Endothelial cell of umbilical vein (primary cell): ENCODE measurements around the gene ATP8A1.

Experiments
- EZH2 ChIP-seq: IDR thresholded peaks from 2 replicates; pipeline ENCODE4 v1.6.1; 2012; ENCODE audit warnings: borderline replicate concordance, low read depth, mild to moderate bottlenecking, moderate library complexity, low read length, inconsistent platforms; ENCODE audit not compliant: severe bottlenecking
- MYC ChIP-seq: IDR thresholded peaks from one replicate; pipeline ENCODE4 v1.6.1; 2011; ENCODE audit warnings: mild to moderate bottlenecking, low read depth, low read length
- POLR2A ChIP-seq: IDR thresholded peaks from 2 replicates; pipeline ENCODE4 v1.6.1; 2012; ENCODE audit warnings: low read depth, mild to moderate bottlenecking, control low read depth, low read length
- TF ChIP-seq, protein P1 (sequence below), 2 donors: IDR thresholded peaks; 1 replicate in 1 of 2; 2 replicates in 1 of 2; pipeline ENCODE4 v1.5.1; 2011; ENCODE audit warnings: low read length in 2 of 2, mild to moderate bottlenecking in 2 of 2, moderate library complexity in 2 of 2, control low read depth in 1 of 2, inconsistent platforms in 1 of 2, low read depth in 1 of 2; ENCODE audit not compliant: insufficient read depth in 1 of 2; ENCODE audit errors: extremely low read depth in 1 of 2
- TF ChIP-seq, protein P2 (sequence below): IDR thresholded peaks from 2 replicates; pipeline ENCODE4 v1.6.1; 2011; ENCODE audit not compliant: insufficient read depth, insufficient read length

DNA sequence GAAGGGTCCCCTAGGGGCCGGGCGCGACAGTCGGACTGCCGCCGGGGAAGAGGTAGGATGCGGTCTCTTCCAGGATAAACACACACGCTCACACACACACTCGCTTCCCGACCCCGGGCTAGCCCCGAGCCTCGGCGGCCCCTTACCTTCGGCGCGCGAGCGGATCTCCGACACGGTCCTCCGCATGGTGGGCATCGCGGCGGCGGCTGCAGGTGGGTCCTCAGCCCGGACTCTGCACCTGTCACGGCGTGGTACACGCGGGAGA lies 294 bp downstream of the ATP8A1 start:
- TF ChIP-seq, protein P1, sequence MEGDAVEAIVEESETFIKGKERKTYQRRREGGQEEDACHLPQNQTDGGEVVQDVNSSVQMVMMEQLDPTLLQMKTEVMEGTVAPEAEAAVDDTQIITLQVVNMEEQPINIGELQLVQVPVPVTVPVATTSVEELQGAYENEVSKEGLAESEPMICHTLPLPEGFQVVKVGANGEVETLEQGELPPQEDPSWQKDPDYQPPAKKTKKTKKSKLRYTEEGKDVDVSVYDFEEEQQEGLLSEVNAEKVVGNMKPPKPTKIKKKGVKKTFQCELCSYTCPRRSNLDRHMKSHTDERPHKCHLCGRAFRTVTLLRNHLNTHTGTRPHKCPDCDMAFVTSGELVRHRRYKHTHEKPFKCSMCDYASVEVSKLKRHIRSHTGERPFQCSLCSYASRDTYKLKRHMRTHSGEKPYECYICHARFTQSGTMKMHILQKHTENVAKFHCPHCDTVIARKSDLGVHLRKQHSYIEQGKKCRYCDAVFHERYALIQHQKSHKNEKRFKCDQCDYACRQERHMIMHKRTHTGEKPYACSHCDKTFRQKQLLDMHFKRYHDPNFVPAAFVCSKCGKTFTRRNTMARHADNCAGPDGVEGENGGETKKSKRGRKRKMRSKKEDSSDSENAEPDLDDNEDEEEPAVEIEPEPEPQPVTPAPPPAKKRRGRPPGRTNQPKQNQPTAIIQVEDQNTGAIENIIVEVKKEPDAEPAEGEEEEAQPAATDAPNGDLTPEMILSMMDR (IDR thresholded peaks at IDR 0.05; ENCODE audit: extremely low read depth in 1 of 2, insufficient read depth in 1 of 2, low read depth in 1 of 2, low read length in 2 of 2) = no peak
- no peak for TF ChIP-seq EZH2
- TF ChIP-seq POLR2A = no peak
- TF ChIP-seq, protein P2, sequence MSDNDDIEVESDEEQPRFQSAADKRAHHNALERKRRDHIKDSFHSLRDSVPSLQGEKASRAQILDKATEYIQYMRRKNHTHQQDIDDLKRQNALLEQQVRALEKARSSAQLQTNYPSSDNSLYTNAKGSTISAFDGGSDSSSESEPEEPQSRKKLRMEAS = no peak
- TF ChIP-seq MYC = no peak
